Osteocyte (in vitro differentiated cells): ENCODE data around the gene PDE6H. TPM values are rescaled to one million over a fixed set of nuclear protein-coding genes. Genes with fewer than 3 reads are reported as not detected.
A peak's percentile ranks its signal among the peaks of the same experiment; 100 is the strongest.

Source experiments
- DNase-seq: peaks from one replicate; pipeline ENCODE4 v3.0.0; 2021; ENCODE audit warnings: mixed read lengths; ENCODE audit not compliant: unreplicated experiment; ENCODE audit errors: extremely low spot score
- H3K27ac Mint-ChIP-seq: one replicate; pipeline ENCODE4 v1.8.0; 2021; ENCODE audit warnings: mild to moderate bottlenecking, mixed read lengths; ENCODE audit not compliant: unreplicated experiment
- H3K27me3 Mint-ChIP-seq: one replicate; pipeline ENCODE4 v1.8.0; 2021; ENCODE audit warnings: mixed read lengths; ENCODE audit not compliant: unreplicated experiment
- H3K36me3 Mint-ChIP-seq: one replicate; pipeline ENCODE4 v1.8.0; 2021; ENCODE audit warnings: mixed read lengths; ENCODE audit not compliant: unreplicated experiment
- H3K4me1 Mint-ChIP-seq: one replicate; pipeline ENCODE4 v1.8.0; 2021; ENCODE audit warnings: mixed read lengths; ENCODE audit not compliant: unreplicated experiment
- H3K4me3 Mint-ChIP-seq: one replicate; pipeline ENCODE4 v1.8.0; 2021; ENCODE audit warnings: mild to moderate bottlenecking, moderate library complexity, mixed read lengths; ENCODE audit not compliant: unreplicated experiment
- H3K9me3 Mint-ChIP-seq: one replicate; pipeline ENCODE4 v1.8.0; 2021; ENCODE audit warnings: mixed read lengths; ENCODE audit not compliant: unreplicated experiment
- total RNA-seq: library from RNA; stranded (reverse); gene quantifications from 2 replicates; pipeline ENCODE4 v1.2.1, GENCODE V29; 2021
- TF ChIP-seq, protein P1 (sequence below): fragments of 200-600 bp; sonication (generic); IDR thresholded peaks from 2 replicates; pipeline ENCODE4 v1.5.0; 2021; ENCODE audit warnings: antibody characterized with exemption, mild to moderate bottlenecking, moderate library complexity

Gene PDE6H
- total RNA-seq, 1 donor from 2014 or later, result not detected

DNA sequence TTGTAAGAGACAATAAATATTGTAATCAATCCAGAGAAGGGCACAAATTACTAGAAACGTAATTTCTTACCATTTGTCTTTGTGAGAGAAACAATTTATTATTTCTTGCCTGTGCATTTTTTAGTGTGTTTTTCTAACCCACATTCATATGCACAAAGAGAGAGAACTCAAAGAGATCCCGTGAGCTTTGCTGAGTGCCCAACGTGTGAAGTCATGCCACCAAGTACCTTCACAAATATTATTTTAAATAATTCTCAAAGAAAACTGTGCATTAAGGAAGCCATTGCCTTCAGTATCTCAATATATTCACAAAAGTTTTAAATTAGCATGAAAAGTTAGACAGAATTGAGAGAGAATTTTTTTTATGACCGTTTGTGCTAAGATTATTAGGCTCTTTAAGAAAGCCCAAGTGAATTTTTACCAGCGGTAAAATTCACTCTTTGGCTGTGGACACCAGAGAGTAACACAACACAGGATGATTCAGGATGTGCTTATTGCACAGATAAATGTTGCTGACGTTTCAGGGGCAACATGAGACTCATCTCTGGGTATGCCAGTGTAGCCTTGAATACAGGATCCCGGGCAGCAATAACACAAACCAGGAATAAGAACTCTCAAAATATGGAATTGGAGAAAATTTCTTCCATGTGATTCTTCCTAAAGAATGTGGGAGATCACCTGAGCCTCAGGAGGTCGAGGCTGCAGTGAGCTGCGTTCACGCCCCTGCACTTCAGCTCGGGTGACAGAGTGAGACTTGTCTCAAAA is 14.3 kb upstream of the PDE6H start:
- Mint-ChIP-seq H3K36me3 (no peaks in the 10 kb centered on the region), H3K27me3 (no peaks in the 10 kb centered on the region), H3K27ac (peak overlapping the region; percentile 86), H3K9me3 (no peaks in the 10 kb centered on the region), H3K4me3 (no peak overlapping the region), H3K4me1 (peaks cover 45% of the 10 kb centered on the region)
- TF ChIP-seq, protein P1, sequence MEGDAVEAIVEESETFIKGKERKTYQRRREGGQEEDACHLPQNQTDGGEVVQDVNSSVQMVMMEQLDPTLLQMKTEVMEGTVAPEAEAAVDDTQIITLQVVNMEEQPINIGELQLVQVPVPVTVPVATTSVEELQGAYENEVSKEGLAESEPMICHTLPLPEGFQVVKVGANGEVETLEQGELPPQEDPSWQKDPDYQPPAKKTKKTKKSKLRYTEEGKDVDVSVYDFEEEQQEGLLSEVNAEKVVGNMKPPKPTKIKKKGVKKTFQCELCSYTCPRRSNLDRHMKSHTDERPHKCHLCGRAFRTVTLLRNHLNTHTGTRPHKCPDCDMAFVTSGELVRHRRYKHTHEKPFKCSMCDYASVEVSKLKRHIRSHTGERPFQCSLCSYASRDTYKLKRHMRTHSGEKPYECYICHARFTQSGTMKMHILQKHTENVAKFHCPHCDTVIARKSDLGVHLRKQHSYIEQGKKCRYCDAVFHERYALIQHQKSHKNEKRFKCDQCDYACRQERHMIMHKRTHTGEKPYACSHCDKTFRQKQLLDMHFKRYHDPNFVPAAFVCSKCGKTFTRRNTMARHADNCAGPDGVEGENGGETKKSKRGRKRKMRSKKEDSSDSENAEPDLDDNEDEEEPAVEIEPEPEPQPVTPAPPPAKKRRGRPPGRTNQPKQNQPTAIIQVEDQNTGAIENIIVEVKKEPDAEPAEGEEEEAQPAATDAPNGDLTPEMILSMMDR, result no peak
- no peak for DNase-seq

DNA sequence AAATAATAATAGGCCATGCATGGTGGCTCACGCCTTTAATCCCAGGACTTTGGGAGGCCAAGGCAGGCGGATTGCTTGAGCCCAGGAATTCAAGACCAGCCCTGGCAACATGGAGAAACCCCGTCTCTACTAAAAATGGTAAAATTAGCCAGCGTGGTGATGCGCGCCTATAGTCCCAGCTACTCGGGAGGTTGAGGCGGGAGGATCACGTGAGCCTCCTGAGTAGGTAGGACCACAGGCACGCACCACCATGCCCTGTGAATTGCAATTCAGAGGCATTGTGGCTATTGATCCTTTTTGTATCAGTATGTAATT is 13.8 kb upstream of the PDE6H start:
- DNase-seq, result no peak
- Mint-ChIP-seq H3K4me3 (no peak overlapping the region), H3K4me1 (peaks cover 45% of the 10 kb centered on the region), H3K9me3 (no peaks in the 10 kb centered on the region), H3K27ac (peak overlapping the region; percentile 86), H3K36me3 (no peaks in the 10 kb centered on the region), H3K27me3 (no peaks in the 10 kb centered on the region)
- TF ChIP-seq, protein P1, result no peak

DNA sequence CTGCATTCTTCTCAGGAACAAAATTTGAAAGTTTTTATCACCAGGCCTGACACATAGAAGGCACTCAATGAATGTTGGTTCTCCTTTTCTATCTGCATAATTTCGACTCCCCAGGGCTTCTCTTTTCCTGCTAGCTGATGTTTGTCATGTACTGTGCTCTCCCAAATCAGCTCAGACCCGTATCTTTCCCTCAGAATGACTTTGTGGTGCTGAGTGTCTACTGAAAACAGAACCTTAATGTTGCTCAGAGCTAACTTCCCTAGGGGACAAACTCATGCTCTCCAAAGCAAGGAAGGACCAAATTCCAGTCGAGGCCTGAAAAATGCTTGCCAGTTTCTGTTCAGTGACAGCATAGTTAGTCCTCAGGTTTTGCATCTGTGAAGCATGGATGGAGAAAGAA is 13.4 kb upstream of the PDE6H start:
- H3K4me1 Mint-ChIP-seq, result peaks cover 45% of the 10 kb centered on the region
- no peak for DNase-seq
- H3K9me3 Mint-ChIP-seq, result no peaks in the 10 kb centered on the region
- TF ChIP-seq, protein P1, result no peak
- no peaks in the 10 kb centered on the region for H3K27me3 Mint-ChIP-seq
- no peak overlapping the region for H3K4me3 Mint-ChIP-seq
- no peaks in the 10 kb centered on the region for H3K36me3 Mint-ChIP-seq
- peak overlapping the region; percentile 48 for H3K27ac Mint-ChIP-seq

DNA sequence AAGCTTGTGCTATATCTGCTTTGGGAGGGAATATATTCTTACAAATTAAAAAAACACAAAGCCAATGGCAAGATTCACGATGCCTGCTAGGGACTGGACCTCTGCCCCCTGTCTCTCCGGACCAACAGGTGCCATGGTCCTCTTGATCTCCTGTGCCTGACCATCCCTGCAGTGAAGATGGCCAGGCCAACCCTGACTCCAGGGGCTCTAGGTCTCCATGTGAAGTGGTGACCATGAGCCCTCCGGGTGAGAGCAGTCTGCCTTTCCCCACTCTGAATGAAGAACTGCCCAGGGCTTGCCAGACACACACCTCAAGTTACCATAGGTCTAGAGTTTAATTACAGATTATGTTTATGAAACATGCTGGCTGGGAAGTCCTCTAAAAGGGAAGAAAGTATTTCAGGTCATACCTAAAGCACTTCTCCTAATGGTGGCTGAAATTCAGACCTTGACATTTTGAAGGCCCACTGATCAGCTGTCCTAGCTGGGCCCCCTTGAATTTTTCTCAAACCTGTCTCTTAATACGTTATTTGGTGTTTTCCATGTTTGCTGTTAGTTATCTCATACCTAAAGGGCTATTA is 12.8 kb upstream of the PDE6H start:
- Mint-ChIP-seq H3K9me3 (no peaks in the 10 kb centered on the region), H3K4me1 (peaks cover 45% of the 10 kb centered on the region), H3K27ac (peak overlapping the region; percentile 78), H3K4me3 (no peak overlapping the region), H3K27me3 (no peaks in the 10 kb centered on the region), H3K36me3 (no peaks in the 10 kb centered on the region)
- TF ChIP-seq, protein P1, result no peak
- no peak for DNase-seq

DNA sequence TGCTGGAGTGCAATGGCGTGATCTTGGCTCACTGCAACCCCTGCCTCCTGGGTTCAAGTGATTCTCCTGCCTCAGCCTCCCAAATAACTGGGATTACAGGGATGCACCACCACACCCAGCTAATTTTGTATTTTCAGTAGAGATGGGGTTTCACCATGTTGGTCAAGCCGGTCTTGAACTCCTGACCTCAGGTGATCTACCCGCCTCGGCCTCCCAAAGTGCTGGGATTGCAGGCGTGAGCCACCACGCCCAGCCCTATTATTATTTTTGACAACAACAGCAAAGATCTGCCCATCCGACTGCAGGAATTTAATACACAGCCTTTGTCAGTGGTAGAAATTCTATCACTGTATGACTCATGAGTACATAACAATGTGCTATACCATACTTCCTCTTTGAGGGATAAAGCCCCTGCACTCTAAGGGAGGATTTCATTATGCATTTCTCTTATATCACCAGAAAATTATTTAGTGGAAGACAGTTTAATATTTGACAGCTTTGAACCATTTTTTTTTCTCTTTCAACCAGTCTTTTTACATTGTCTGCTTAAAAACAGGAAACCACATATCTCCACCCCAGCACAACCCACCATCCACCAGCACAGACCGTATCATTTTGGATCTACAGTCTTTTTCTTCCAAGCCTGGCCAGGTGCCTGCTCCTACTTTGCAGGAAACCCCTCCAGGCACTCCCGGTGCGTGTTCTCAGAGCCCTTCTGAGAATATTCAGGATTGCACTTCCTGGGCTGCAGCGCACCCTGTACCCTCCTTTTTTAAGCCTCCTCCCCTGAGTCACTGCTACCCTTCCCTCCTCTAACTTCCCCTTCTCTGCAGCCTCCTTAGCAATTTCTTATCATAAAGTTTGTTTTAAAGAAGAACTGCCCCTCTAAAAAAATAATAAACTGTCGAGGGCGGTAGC is 12.0 kb upstream of the PDE6H start:
- peaks cover 50% of the 10 kb centered on the region for H3K4me1 Mint-ChIP-seq
- H3K9me3 Mint-ChIP-seq, result no peaks in the 10 kb centered on the region
- H3K4me3 Mint-ChIP-seq, result peak overlapping the region; percentile 57
- H3K27ac Mint-ChIP-seq, result peak overlapping the region; percentile 78
- TF ChIP-seq, protein P1, result no peak
- no peak for DNase-seq
- no peaks in the 10 kb centered on the region for H3K27me3 Mint-ChIP-seq
- no peaks in the 10 kb centered on the region for H3K36me3 Mint-ChIP-seq
